GM12874 (cell line): ENCODE data around the gene FOXL2NB.

Experiments used
- CTCF ChIP-seq: IDR thresholded peaks from 2 replicates; pipeline ENCODE4 v1.5.1; 2011; ENCODE audit warnings: low read depth, mild to moderate bottlenecking, control low read depth, low read length, moderate library complexity; ENCODE audit not compliant: insufficient read depth

The FOXL2NB gene

GRCh38 chr3:138908846-138909245, 38.2 kb upstream of the FOXL2NB start:
- TF ChIP-seq CTCF: no peak

GRCh38 chr3:138909904-138910303, 37.1 kb upstream of the FOXL2NB start:
- TF ChIP-seq CTCF: no peak

DNA sequence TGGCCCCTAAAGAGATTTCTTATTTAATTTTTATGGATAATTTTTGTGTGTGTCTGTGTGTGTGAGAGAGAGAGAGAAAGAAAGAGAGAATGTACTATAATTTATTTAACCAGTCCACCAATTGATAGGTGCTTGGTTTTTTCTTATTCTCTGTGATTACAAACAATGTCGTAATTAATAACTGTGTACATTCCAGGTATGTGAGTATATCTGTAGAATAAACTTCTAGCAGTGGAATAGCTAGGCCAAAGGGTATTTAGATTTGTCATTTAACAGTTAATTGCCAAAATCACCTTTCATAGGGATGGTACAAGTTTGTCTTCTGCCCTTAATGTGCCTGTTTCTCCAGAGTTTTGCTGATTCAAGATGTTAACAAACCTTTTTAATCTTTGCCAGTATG, 35.4 kb upstream of the FOXL2NB start:
- no peak for TF ChIP-seq CTCF

- TF ChIP-seq CTCF: no peak
These were observed 34.8 kb upstream of the FOXL2NB start for GRCh38 chr3:138912237-138912636.

- no peak for TF ChIP-seq CTCF
These were observed 33.3 kb upstream of the FOXL2NB start for GRCh38 chr3:138913766-138914165.

DNA sequence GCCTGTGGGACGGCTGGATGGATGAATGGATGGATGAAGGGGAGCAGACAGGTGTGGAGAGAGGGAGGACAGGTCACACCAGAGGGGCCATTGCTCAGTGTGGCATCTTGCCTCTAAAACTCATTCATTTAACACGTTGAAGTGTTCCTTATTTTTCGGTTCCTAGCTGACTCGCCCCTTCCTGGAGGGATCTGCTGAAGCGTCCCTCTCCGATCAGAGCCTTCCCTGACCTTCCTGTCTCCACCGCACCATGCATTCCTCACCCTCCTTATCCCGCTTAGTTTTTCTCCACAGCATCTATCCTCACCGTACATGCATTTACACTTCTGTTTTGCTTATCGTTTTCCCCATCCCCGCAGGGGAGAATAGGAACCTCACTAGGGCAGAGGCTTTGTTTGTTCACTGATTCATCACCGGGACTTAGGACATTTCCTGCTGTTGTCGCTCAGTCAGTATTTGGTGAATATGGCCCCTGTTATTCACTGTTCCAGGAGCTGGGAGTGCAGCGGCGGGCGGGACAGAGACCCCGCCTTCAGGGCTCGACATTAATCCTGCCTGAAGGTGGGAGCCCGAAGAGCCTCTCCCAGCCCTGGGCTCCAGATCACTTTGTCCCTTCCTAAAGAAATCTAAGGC, 32.0 kb upstream of the FOXL2NB start:
- no peak for TF ChIP-seq CTCF

GRCh38 chr3:138915503-138916498, 31.2 kb upstream of the FOXL2NB start:
- peak; percentile 87 for TF ChIP-seq CTCF
